NCI-H128 (cell line): ENCODE data around the gene CCDC188.

Experiments used
- DNase-seq: peaks from one replicate; lab custom pipeline; 2025; ENCODE audit not compliant: unreplicated experiment; lab: John Stamatoyannopoulos, UW

Gene CCDC188

GRCh38 chr22:20135806-20136602 is 14.9 kb downstream of the CCDC188 start:
- DNase-seq, result no peak

DNA sequence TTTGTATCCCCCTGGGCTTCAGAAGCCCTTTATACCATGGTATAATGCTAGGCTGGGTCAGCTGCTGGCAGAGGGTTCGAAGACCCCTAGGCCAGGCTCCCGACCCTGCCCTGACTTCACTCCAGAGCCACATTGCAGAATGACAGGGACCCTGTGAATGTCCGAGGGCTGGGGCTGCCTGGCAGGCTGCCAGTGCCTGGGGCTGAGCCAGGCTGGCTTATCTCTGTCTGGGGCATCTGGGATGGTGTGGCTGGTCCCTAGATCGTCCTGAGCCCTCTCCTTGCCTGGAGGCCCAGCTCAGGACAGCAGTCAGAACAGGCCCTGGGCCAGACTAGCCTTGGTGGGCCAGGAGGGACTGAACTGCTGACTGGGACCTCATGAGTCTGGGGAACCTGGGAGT is 15.6 kb downstream of the CCDC188 start:
- no peak for DNase-seq

GRCh38 chr22:20133930-20134549 is 16.8 kb downstream of the CCDC188 start:
- DNase-seq, result no peak

- DNase-seq, result no peak
These were observed 18.1 kb downstream of the CCDC188 start for GRCh38 chr22:20132686-20133246.

DNA sequence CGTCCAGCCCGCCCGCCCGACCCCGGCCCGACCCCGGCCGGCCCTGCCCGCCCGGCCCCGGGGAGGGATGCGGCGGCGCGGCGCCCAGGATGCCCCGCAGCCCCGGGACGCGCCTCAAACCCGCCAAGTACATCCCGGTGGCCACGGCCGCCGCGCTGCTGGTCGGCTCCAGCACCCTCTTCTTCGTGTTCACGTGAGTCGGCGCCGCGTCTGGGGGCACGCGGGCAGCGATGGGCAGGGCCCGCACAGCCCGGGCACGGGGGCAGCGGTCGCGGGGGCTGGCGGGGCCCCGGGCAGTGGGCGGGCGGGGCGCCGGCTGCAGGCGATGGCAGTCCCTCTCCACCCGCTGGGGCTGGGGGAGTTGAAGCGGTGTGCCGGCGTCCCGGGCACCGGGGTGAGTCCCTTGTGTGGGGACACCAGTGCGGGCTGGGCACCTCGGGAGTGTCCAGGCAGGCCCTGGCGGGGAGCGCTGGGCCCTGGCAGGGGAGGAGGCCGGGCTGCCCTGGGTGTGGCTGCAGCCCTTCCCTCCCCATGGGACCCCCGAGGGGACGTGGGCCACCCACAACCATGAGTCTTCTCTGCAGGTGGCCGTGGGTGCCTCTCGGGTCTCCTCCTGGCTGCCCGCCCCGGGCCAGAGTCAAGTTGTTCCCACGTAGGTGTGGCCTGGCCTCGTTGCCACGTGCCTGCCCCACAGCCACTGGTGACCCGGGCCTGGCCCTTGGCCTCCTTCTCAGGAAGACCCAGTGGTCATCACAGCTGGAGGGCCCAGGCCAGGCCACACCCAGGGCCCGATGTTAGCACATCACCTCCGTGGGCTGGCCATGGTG is 18.8 kb downstream of the CCDC188 start:
- no peak for DNase-seq

- no peak for DNase-seq
These were observed 19.3 kb downstream of the CCDC188 start, which contains the start of gene ZDHHC8 for GRCh38 chr22:20131597-20131858. TSS of gene ZDHHC8 (plus strand) at chr22:20131804. CDS start at chr22:20131948, 144 bp downstream.

DNA sequence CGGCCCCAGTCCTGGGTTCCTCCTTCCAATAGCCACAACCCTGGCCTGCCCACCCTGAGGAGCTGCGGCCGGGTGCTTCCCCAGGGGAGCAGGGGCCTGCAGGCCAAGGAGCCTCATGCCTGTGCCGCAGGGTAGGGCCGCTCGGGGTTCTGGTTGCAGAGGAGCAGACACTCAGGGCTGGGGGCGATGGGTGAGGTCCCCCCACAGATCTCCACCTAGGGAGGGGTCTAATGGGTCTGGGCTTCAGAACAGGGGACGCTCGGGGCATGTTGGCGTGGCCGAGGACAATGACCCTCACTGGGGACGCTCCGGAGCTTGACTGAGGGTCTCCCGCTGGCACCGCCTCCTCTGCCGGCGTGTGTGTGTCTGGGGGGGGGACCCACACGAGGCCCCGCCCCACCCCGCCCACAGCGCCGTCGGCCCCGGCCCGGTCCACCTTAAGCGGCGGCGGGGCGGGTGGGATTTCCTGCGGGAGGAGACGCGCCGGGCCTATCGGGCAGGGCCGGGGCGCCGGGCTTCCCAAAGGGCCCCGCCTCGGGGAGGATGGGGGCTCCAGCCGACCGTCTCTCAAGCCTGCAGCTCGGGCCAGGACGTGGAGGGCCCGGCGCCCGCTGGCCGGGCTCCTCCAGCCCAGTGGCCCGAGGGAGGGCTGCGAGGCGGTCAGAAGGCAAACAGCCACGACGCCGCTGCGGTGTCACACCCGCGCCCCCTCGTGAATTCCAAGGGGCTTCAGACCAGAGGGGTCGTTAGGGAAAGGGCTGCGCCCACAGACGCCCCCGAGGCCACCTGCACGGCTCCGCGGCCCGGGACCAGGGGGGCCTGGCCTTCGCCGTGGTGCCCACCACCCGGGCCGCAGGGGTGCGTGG is 19.9 kb downstream of the CCDC188 start:
- no peak for DNase-seq

GRCh38 chr22:20130319-20130718 is 20.5 kb downstream of the CCDC188 start:
- DNase-seq, result no peak

GRCh38 chr22:20129747-20130014 is 21.2 kb downstream of the CCDC188 start:
- DNase-seq, result no peak

- DNase-seq, result no peak
These were observed 21.7 kb downstream of the CCDC188 start for GRCh38 chr22:20128902-20129746.

DNA sequence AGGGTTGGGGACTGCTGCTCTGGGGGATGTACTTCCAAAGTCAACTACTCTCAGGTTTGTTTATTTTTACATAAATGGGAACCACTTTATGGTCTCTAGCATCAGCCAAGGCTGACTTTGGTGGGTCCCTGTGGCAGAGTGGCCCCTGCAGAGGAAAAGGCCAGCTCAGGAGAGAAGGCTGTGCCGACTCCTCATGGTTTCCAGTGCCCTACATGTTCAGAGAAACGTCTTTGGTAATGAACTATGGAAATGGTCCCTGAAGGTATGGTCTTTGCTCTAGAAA is 22.3 kb downstream of the CCDC188 start:
- no peak for DNase-seq

DNA sequence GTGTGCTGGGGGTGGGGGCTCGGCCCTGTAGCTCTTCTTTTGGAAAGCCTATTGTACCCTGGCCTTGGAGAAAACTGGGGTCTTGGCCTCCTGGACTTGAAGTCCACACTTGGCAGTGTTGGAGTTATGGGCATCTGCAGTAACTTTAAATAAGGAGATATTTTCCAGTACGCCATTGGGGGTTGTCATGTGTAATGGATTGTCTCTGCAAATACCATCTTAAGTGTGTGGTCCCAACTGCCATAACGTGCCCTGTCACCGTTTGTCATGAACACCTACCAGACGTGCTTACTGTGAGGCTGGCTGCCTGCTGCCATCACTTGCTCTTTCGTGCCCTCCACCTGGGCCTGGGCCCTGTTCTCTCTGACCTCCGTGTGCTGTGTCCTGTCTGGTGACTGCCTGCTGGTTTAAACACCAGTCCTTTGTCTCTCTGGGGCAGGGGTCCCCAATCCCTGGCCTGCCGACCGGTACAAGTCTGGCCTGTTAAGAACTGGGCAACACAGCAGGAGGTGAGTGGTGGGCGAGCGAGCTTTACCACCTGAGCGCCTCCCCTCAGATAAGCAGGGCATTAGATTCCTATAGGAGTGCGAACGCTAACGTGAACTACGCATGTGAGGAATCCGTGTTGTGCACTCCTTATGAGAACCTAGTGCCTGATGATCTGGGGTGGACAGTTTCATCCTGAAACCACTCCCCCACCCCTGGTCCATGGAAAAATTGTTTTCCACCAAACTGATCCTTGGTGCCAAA is 22.8 kb downstream of the CCDC188 start:
- DNase-seq, result no peak

DNA sequence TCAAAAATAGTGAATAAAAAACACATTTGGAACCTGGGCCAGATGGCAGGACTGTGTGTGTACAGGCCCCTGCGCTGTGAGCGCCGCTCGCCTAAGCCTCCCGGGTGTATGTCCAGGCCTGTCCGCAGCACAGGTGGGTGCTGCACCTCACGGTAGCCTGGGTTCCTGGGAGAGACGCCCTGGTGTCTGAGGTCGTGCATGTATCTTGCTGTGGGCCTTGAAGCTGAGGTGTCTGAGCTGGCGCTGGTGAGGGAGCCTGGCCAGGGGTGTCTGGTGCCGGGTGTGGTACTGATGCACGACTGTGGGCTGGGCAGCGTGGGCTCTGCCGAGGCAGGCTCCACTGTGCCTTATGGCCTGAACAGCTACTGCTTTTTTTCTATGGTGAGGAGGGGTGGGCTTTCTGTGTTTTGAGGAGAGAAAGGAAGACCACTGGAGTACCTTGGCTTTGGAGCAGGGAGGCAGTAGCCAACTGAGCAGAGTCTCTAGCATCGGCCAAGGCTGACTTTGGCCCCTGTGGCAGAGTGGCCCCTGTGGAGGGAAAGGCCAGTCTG is 23.5 kb downstream of the CCDC188 start:
- no peak for DNase-seq

DNA sequence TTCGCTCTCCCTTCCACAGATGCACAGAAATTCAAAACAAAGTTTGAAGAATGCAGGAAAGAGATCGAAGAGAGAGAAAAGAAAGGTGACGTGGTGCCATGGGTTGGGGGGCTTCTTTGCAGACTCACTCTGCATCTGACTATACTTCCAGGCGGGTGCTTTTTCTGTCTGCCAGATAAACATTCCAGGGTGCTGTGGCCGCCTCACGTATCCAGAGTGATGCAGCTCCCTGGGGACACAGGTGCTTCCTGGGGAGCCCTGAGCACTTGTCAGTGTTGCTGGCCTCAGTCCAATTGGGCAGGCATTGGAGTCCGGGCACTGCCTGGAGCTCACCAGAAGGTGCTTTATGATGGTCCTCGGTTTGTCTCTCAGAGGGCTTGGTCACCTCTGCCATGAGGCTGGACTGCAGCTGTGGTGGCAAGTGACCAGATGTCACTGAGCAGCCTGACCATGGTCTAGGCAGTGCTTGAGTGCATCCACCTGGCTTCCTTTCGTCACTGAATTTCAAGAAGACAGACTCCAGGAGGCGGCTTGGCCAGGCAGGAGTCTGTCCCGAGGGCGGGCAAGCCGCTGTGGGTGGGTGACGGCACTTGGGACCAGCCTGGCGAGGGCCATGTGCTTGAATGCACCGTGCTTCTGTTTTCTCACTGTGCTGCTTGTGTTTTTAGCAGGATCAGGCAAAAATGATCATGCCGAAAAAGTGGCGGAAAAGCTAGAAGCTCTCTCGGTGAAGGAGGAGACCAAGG is 24.4 kb downstream of the CCDC188 start:
- no peak for DNase-seq

DNA sequence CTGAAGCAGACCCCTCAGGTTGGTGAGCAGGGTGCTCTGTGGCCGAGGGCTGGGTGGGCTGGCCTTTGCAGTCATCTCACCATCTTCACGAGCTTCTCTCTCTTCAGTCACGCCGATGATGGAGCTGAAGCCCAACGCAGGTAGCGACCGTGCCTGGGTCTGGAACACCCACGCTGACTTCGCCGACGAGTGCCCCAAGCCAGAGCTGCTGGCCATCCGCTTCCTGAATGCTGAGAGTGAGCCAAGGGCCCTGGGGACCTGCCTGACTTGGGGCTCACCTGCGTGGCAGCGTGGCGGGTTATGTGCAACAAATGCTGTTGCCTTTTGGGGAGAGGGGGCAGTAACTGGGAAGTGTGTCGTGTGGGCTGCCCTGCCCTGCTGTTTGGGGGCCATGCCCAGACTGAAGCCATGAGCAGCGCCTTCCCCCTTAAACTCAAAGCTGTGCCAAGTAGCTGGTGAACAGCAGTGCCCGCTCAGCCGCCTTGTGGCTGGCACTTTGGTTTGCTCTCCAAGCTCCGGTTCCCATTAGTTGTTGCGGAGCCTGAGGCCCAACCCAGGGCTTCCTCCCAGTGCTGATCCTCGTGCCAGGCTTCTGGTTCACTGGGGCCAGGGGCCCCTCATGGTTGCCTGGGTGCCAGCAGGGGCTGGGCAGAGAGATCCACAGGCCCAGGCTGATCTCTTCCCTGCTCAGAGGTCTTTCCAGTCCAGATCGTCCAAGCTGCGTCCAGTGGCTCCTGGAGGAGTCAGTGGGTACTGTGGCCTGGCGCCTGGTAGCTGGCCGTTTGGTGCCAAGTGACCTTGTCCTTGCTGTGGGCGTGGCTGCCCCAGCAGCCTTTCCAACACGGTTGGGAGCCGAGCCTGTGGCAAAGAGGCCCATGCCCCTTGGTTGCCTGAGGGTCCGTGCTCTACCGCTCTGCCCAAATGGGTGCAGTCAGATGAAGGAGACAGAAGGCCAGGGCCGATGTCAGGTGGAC is 25.4 kb downstream of the CCDC188 start:
- no peak for DNase-seq

- DNase-seq, result no peak
These were observed 26.6 kb downstream of the CCDC188 start for GRCh38 chr22:20124083-20124787.
